ENCODE data around the gene EHD2. TPM values are rescaled to one million over a fixed set of nuclear protein-coding genes. Genes with fewer than 3 reads are reported as not detected.

Gene EHD2
- total RNA-seq, result 126 and 166 TPM in 2 replicates

GRCh38 chr19:47713046-47714021 is at the start of gene EHD2:
EHD2 (plus strand) TSS chr19:47713422; CDS start chr19:47716613, 3,191 bp downstream.

GRCh38 chr19:47745010-47745901 is 32.0 kb downstream of the EHD2 start, which contains the start of gene NOP53:
NOP53 (plus strand) TSS chr19:47745546; CDS start chr19:47745560, 14 bp downstream.

GRCh38 chr19:47778049-47778953 is 65.1 kb downstream of the EHD2 start, which contains the start of gene SELENOW:
SELENOW (plus strand) TSS chr19:47778703; CDS start chr19:47778786, 83 bp downstream.

Small RNAs within 50 kb of the gene (small RNA-seq; reads per million reads assigned to genes)
- not detected for gene SNORD23

Other genes with a start within 250 kb of the EHD2 start
- gene SLC8A2, start 241.5 kb upstream of the EHD2 start, total RNA-seq, result not detected in 2 replicates
- 3.1 and 4.2 TPM in 2 replicates for gene KPTN, start 229.2 kb upstream of the EHD2 start, total RNA-seq
- gene NAPA, start 198.4 kb upstream of the EHD2 start, total RNA-seq, result 73.3 and 74.5 TPM in 2 replicates
- gene ZNF541, start 140.3 kb upstream of the EHD2 start, total RNA-seq, result 0.14 TPM in 1 of 2 replicates, not detected in the other
- 11.0 and 19.2 TPM in 2 replicates for gene BICRA, start 104.3 kb upstream of the EHD2 start, total RNA-seq
- gene NOP53, start 32.1 kb downstream of the EHD2 start, total RNA-seq, result 88.4 and 110 TPM in 2 replicates
- gene SELENOW, start 65.3 kb downstream of the EHD2 start, total RNA-seq, result 292 and 365 TPM in 2 replicates
- gene TPRX1, start 91.1 kb downstream of the EHD2 start, total RNA-seq, result not detected in 2 replicates
- not detected in 2 replicates for gene CRX, start 108.5 kb downstream of the EHD2 start, total RNA-seq
- gene TPRX2, start 145.8 kb downstream of the EHD2 start, total RNA-seq, result not detected in 2 replicates
- not detected in 2 replicates for gene SULT2A1, start 172.9 kb downstream of the EHD2 start, total RNA-seq